Measurements from ENCODE around the gene OR2V2.
A peak's percentile ranks its signal among the peaks of the same experiment; 100 is the strongest.
"Not testable (repeated sequence)": the region's sequence is repeated elsewhere in the genome, so short reads cannot be mapped to it uniquely, and the experiment has no call there.

Gene OR2V2

DNA sequence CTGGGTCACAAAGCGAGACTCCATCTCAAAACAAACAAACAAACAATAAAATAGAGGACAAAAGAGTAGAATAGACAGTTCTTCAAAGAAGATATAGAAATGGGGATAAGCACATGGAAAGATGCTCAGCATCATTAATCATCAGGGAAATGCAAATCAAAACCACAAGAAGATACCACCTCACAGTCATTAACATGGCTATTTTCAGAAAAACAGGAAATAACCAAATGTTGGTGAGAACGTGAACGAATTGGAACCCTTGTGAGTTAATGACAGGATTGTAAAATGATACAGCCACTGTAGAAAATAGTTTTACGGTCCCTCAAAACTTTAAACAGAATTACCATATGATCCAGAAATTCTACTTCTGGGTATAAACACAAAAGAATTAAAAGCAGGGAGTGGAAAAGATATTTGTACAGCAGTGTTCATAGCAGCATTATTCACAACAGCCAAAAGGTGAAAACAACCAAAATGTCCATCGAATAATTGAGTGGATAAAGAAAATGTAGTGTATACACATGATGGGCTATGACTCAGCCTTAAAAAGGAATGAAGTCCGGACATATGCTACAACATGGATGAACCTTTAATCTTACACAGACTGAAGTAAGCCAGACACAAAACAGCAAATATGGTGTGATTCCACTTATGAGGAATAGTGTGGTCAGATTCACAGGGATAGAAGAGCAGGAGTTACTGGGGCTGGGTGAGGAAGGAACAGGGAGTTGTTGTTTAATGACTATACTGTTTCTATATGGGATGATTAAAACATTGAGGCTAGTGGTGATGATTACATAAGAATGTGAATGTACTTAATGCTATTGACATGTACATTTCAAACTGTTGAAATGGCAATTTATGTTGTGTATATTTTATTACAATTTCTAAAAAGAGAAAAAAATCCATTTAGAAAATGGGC, 19.7 kb downstream of the OR2V2 start:
- no peak overlapping the region for H3K27ac ChIP-seq
- DNase-seq (ENCODE audit: low spot score) = no peak
- ChIA-PET CTCF (interaction anchor here (0.6 to 1.1 kb wide), 6 partner anchors 10 to 330 kb away, joined by 3 to 4 read pairs (median 3); no protein-coding TSS in a partner anchor), POLR2A (ENCODE audit: low non-redundant PET) (no interaction called here)
- TF ChIP-seq, protein P1, sequence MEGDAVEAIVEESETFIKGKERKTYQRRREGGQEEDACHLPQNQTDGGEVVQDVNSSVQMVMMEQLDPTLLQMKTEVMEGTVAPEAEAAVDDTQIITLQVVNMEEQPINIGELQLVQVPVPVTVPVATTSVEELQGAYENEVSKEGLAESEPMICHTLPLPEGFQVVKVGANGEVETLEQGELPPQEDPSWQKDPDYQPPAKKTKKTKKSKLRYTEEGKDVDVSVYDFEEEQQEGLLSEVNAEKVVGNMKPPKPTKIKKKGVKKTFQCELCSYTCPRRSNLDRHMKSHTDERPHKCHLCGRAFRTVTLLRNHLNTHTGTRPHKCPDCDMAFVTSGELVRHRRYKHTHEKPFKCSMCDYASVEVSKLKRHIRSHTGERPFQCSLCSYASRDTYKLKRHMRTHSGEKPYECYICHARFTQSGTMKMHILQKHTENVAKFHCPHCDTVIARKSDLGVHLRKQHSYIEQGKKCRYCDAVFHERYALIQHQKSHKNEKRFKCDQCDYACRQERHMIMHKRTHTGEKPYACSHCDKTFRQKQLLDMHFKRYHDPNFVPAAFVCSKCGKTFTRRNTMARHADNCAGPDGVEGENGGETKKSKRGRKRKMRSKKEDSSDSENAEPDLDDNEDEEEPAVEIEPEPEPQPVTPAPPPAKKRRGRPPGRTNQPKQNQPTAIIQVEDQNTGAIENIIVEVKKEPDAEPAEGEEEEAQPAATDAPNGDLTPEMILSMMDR (conservative IDR thresholded peaks at IDR 0.05; ENCODE audit: low read depth) = no peak

GRCh38 chr5:181167814-181168488, 20.6 kb downstream of the OR2V2 start:
- TF ChIP-seq, protein P1 (conservative IDR thresholded peaks at IDR 0.05; ENCODE audit: low read depth) = peak; percentile 37
- POLR2A ChIA-PET (ENCODE audit: low non-redundant PET) = interaction anchor here (0.5 kb wide), 1 partner anchor 88 kb away, joined by 4 read pairs; no protein-coding TSS in a partner anchor
- DNase-seq (ENCODE audit: low spot score) = no peak
- CTCF ChIA-PET = interaction anchor here (0.5 to 1.2 kb wide), 11 partner anchors 9 to 447 kb away, joined by 3 to 7 read pairs (median 3); no protein-coding TSS in a partner anchor
- H3K27ac ChIP-seq = no peak overlapping the region

DNA sequence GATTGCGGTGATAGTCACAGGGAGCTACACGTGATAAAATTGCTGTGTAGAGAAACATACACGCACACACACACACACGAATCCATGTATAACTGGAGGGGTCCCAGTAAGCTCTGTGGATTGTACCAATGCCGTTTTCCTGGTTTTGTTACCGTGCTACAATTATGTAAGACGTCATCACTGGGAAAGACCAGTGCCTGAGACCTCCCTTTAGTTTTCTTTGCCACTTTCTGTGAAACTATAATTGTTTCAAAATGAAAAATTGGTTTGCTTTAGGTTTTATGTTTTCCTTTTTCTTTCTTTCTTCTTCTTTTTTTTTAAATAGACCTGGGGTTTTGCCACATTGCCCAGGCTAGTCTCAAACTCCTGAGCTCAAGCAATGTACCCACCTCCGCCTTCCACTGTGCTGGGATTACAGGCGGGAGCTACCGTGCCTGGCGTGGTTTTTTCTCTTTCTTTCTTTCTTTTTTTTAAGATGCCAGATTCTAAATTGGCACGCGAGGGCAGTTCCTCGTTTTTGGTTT, 21.3 kb downstream of the OR2V2 start:
- CTCF ChIA-PET = interaction anchor here (0.5 to 1.2 kb wide), 7 partner anchors 10 to 447 kb away, joined by 3 to 7 read pairs (median 4); no protein-coding TSS in a partner anchor
- no peak overlapping the region for H3K27ac ChIP-seq
- TF ChIP-seq, protein P1 (conservative IDR thresholded peaks at IDR 0.05; ENCODE audit: low read depth) = no peak
- POLR2A ChIA-PET (ENCODE audit: low non-redundant PET) = no interaction called here
- DNase-seq (ENCODE audit: low spot score) = no peak

DNA sequence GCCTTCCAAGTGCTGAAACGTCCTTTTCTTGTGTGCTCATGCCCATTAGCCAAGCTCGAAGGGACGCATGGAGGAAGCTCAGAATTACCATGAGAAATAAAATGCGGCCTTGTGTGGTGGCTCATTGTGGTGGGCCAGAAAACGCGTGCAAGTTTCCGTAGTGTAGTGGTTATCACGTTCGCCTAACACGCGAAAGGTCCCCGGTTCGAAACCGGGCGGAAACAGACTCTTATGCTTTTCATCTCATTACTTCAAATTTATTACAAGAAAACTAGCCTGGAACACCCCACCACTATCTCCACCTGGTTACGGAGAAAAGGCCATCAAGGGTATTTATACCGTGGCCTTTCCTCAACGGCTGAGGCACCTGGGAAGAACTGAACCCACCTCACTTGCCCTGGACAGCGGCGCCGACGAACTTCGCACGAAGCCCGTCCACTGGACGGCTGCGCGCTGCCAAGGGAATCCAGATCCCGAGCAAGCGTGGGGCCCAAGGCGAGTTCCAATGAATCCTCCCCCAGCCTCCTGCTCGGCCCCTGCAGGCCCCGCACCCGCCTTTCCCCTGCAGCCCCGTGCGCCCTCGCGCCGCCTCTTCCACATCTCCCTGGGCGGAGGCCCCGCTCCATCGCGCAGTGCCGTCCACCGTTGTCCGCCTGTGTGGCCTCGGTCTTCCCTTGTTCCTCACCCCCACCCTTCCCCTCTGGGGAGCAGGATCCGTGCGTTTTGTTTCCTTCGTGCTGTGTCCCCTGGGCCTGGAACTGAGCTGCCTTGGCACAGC, 22.3 kb downstream of the OR2V2 start:
- POLR2A ChIA-PET (ENCODE audit: low non-redundant PET); DNase-seq (ENCODE audit: low spot score); H3K27ac ChIP-seq: not testable (repeated sequence)
- CTCF ChIA-PET = interaction anchor here (0.5 to 1.1 kb wide), 2 partner anchors 11 to 51 kb away, joined by 3 read pairs; no protein-coding TSS in a partner anchor

DNA sequence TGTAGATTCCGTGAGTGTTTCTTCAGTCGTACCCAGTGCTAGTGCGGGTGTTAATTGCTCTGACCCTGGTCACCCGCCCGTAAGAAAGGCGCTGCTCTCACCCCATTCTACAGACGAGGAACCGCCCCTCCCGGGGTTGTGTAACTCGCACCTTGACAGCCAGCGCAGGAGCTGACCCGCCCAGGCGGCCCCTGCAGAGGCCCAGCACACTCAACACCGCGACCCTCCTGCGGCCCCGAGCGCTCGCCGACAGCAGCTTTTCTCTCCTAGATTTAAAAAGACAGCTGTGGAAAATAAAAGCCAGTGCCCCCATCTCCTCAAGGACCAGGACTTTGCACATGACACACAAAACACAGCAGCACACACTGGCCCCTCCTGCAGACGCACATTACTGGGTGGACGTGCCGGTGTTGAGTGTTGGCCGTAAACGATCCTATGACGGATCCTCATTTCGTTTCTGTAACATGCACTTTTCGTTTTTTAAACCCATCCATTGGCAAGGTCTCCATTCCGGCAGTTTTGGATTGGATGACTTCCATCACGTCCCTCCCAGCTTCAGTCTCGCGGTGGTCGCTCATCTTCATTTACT, 22.9 kb downstream of the OR2V2 start:
- ChIA-PET CTCF (interaction anchor here (0.8 to 1.1 kb wide), 2 partner anchors 44 to 52 kb away, joined by 3 to 5 read pairs; no protein-coding TSS in a partner anchor), POLR2A (ENCODE audit: low non-redundant PET) (no interaction called here)
- no peak for DNase-seq (ENCODE audit: low spot score)
- H3K27ac ChIP-seq = no peak overlapping the region
- TF ChIP-seq, protein P1 (conservative IDR thresholded peaks at IDR 0.05; ENCODE audit: low read depth) = no peak

DNA sequence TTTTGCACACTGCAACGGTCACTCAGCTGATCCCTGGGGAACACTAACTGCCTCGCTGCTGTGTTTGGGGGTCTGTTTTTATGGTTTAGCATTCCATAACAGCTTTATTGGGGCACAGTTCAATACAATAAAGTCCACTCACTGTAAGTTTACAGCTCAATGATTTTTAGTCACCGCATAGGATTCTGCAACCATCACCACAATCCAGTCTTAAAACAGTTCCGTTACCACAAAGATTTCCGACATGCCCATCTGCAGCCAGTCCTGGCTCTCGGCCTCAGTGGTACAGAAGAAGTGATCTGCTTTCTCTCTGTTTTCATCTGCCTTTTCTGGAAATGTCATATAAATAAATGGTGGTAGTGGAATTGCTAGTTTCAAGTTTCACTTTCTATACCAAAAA, 23.6 kb downstream of the OR2V2 start:
- CTCF ChIA-PET = interaction anchor here (0.8 to 1.1 kb wide), 3 partner anchors 12 to 53 kb away, joined by 3 to 5 read pairs (median 3); no protein-coding TSS in a partner anchor
- DNase-seq (ENCODE audit: low spot score) = no peak
- TF ChIP-seq, protein P1 (conservative IDR thresholded peaks at IDR 0.05; ENCODE audit: low read depth) = no peak
- no peak overlapping the region for H3K27ac ChIP-seq
- POLR2A ChIA-PET (ENCODE audit: low non-redundant PET) = no interaction called here
